RWPE1 (cell line): ENCODE measurements around the gene CNEP1R1.
A peak's percentile ranks its signal among the peaks of the same experiment; 100 is the strongest.

Experiments
- CTCF ChIA-PET: fragments of 350-600 bp; sonication (Branson Sonifier 250); formaldehyde crosslinking; extraction: SDS; loops from one replicate; lab custom pipeline; 2021; lab: Yijun Ruan, JAX
- POLR2A ChIA-PET: fragments of 400-600 bp; formaldehyde crosslinking; extraction: SDS; loops from one replicate; lab custom pipeline; 2020; ENCODE audit warnings: antibody characterized with exemption; ENCODE audit not compliant: low non-redundant PET; lab: Yijun Ruan, JAX
- DNase-seq: peaks from one replicate; pipeline ENCODE4 v3.0.0; 2012; ENCODE audit warnings: low spot score
- H3K27ac ChIP-seq: fragments of 450-650 bp; 2 replicates; pipeline ENCODE4 v1.5.1; 2017
- TF ChIP-seq, protein P1 (sequence below): fragments of 450-650 bp; conservative IDR thresholded peaks from 2 replicates; pipeline ENCODE4 v1.5.1; 2017; ENCODE audit warnings: low read depth, mild to moderate bottlenecking

CNEP1R1 gene

DNA sequence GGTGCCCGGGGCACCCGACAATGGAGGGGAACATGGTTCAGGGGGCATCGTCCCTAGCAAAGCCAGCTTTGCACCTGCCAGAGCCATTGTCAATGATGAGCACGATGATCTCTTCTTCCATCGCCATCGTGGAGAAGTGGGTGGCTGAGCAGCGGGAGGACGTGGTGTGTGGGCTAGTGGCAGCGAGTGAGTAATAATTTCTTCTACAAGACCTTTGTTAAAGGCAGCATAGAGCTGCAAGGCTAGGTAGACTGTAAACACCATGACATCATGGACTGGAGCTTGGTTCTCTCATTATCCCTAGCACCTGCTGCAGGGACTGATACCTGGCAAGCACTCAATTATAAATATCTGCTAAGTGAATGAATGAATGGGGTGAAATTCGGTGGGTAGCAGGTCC lies 34.1 kb downstream of the CNEP1R1 start:
- no peak for DNase-seq
- POLR2A ChIA-PET, result no interaction called here
- CTCF ChIA-PET, result no interaction called here
- TF ChIP-seq, protein P1, sequence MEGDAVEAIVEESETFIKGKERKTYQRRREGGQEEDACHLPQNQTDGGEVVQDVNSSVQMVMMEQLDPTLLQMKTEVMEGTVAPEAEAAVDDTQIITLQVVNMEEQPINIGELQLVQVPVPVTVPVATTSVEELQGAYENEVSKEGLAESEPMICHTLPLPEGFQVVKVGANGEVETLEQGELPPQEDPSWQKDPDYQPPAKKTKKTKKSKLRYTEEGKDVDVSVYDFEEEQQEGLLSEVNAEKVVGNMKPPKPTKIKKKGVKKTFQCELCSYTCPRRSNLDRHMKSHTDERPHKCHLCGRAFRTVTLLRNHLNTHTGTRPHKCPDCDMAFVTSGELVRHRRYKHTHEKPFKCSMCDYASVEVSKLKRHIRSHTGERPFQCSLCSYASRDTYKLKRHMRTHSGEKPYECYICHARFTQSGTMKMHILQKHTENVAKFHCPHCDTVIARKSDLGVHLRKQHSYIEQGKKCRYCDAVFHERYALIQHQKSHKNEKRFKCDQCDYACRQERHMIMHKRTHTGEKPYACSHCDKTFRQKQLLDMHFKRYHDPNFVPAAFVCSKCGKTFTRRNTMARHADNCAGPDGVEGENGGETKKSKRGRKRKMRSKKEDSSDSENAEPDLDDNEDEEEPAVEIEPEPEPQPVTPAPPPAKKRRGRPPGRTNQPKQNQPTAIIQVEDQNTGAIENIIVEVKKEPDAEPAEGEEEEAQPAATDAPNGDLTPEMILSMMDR, result no peak
- no peak overlapping the region for H3K27ac ChIP-seq

DNA sequence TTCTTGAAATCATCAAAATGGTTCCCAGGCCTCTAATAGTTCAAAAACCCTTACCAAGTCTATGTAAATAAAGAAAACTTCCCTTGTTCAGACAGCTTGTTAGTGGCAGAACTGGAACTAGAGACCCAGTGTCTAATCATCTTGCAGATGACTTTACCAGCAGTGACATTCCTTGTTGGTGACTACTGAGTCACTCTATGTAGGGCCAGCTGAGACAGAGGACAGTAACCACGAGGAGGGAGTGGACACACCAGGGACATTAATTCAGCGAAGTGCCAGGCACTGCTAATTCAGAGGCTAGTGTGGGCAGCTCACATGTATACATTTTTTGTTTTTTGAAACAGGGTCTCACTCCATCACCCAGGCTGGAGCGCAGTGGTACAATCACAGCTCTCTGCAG lies 34.6 kb downstream of the CNEP1R1 start:
- TF ChIP-seq, protein P1, result no peak
- POLR2A ChIA-PET, result no interaction called here
- no peak for DNase-seq
- H3K27ac ChIP-seq, result no peak overlapping the region
- CTCF ChIA-PET, result no interaction called here

DNA sequence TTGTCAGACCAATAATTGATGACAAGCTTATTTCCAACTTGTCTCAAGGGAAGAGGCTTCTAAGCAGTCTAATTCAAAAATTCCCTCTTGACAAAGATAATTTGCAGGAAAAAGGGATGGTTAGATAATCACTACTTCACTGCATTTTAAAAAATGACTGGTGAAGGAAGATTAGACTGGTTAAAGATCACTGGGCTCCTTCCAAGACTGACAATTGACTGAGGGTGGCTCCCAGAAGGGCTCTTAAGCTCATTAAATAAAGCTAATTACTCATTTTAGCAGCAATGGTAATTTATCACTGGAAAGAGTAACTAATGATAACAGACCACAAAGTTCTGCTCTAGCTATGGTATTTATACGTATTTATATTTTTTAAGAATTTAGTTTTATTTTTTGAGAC lies 36.3 kb downstream of the CNEP1R1 start:
- POLR2A ChIA-PET, result interaction anchor here (0.6 to 0.7 kb wide), 2 partner anchors 16 to 27 kb away, joined by 3 to 6 read pairs; no protein-coding TSS in a partner anchor
- no peak overlapping the region for H3K27ac ChIP-seq
- CTCF ChIA-PET, result interaction anchor here (1.8 kb wide), 1 partner anchor 37 kb away, joined by 7 read pairs; the partner anchor contains the start of gene CNEP1R1
- no peak for DNase-seq
- TF ChIP-seq, protein P1, result no peak

DNA sequence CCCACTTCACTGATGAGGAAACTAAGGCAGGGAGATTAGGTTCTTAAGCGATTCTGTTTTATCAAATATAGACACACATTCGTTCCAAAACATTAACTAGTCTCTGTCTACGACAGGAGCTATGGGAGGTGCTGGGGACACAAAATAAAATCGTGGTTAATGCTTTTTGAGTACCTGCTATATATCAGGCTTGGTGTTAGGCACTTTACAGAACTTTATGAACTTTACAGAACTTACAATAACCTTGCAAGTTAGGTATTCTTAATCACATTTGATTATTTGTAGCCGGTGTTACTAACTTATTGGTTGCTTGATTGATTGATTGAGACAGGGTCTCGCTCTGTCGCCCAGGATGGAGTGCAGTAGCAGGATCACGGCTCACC lies 40.2 kb downstream of the CNEP1R1 start:
- peak overlapping the region; percentile 94 for H3K27ac ChIP-seq
- TF ChIP-seq, protein P1, result no peak
- POLR2A ChIA-PET, result interaction anchor here (0.6 to 0.8 kb wide), 2 partner anchors 11 to 40 kb away, joined by 3 to 4 read pairs; partner anchors contain the start of gene CNEP1R1
- no peak for DNase-seq
- CTCF ChIA-PET, result no interaction called here

DNA sequence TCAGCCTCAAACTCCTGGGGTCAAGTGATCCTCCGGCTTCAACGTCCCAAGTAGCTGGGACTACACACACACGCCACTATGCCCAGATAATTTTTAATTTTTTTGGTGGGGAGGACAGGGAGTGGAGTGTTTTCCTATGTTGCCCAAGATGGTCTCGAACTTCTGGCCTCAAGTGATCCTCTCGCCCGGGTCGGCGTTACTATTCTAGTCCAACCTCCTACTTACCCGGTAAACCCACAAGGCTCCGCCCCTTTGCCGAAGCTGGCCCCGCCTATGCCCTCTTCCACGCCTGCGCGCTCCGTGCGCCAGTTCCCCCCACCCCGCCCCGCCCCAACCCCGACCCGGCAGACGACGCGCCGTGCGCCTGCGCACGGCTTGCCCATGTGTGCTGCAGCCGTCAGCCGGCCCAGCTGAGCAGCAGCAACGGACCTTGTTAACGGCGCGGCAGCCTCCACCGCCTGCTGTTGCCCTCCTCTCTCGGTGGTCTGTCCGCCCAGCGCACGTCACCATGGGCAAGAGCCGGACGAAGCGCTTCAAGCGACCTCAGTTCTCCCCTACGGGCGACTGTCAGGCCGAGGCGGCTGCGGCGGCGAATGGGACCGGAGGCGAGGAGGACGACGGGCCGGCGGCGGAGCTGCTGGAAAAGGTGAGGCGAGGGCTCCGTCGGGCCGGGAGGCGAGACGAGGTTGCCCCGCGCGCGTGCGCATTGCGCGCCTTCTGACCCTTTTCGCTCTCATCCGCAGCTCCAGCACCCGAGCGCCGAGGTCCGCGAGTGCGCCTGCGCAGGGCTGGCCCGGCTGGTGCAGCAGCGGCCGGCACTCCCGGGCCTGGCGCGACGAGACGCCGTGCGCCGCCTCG lies 40.8 kb downstream of the CNEP1R1 start, which contains the start of gene HEATR3:
Gene HEATR3, plus strand, starts transcription at position 347 of the 858 bp plus-strand sequence. Its CDS starts 162 bp downstream, at position 509.
- H3K27ac ChIP-seq, result peak within 1 kb of the TSS; percentile 94
- ChIA-PET POLR2A (interaction anchor here (0.5 to 0.8 kb wide), 3 partner anchors 12 to 89 kb away, joined by 3 to 7 read pairs (median 4); partner anchors contain the start of gene CNEP1R1), CTCF (no interaction called here)
- DNase-seq, result peak; percentile 97
- TF ChIP-seq, protein P1, result no peak

DNA sequence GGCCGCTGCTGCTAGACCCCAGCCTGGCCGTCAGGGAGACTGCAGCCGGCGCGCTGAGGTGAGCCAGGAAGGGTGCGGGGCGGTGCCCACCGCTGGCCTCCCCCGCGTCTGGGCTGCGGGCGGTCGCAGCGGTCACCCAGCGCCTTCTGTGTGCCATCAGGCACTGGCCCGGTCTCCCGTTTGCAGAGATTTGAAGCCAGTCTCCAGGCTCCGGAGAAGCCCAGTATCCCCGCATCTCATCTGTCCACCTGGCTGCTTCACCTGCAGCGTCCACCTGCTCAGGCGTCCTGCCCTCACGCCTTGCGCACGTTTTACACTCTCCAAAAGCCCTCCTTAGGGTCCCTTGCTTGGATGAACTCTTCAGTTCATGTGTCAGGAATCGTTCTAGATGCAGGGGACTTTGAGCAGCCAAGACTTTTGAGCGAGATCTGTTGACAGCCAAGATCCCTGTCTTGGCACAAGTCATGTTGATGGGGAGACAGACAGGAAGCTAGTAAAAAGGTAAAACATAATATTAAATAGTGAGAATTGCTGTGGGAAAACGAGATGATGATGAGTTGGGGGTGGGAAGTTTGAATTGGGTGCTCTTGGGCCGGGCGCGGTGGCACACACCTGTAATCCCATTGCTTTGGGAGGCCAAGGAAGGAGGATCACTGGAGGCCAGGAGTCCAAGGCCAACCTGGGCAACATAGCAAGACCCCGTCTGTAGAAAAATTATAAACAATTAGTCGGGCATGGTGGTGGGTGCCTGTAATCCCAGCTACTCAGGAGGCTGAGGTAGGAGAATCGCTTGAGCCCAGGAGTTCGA lies 41.7 kb downstream of the CNEP1R1 start:
- CTCF ChIA-PET, result interaction anchor here (0.6 kb wide), 1 partner anchor 42 kb away, joined by 3 read pairs; no protein-coding TSS in a partner anchor
- peak overlapping the region; percentile 94 for H3K27ac ChIP-seq
- TF ChIP-seq, protein P1, result no peak
- POLR2A ChIA-PET, result interaction anchor here (0.5 kb wide), 1 partner anchor 88 kb away, joined by 7 read pairs; no protein-coding TSS in a partner anchor
- peak; percentile 4 for DNase-seq
